Measurements from ENCODE around the gene RNF224.

The RNF224 gene

GRCh38 chr9:137270929-137271695 lies 43.8 kb downstream of the RNF224 start:
- in situ Hi-C loops (cut with MboI; ENCODE audit: low sequenced_read_pairs): no loop called here

GRCh38 chr9:137271696-137272076 lies 44.4 kb downstream of the RNF224 start:
- in situ Hi-C loops (cut with MboI; ENCODE audit: low sequenced_read_pairs): no loop called here

GRCh38 chr9:137272241-137273094 lies 45.2 kb downstream of the RNF224 start:
- in situ Hi-C loops (cut with MboI; ENCODE audit: low sequenced_read_pairs): no loop called here

- in situ Hi-C loops (cut with MboI; ENCODE audit: low sequenced_read_pairs): no loop called here
Measured at GRCh38 chr9:137273095-137273490, 45.8 kb downstream of the RNF224 start.

- in situ Hi-C loops (cut with MboI; ENCODE audit: low sequenced_read_pairs): no loop called here
Measured at GRCh38 chr9:137273611-137274320, 46.5 kb downstream of the RNF224 start.

- in situ Hi-C loops (cut with MboI; ENCODE audit: low sequenced_read_pairs): no loop called here
Measured at GRCh38 chr9:137275203-137275587, 47.9 kb downstream of the RNF224 start.

GRCh38 chr9:137275588-137276472 lies 48.5 kb downstream of the RNF224 start:
- in situ Hi-C loops (cut with MboI; ENCODE audit: low sequenced_read_pairs): no loop called here

- in situ Hi-C loops (cut with MboI; ENCODE audit: low sequenced_read_pairs): no loop called here
Measured at GRCh38 chr9:137276473-137277328, 49.4 kb downstream of the RNF224 start.

GRCh38 chr9:137277329-137278041 lies 50.2 kb downstream of the RNF224 start, which contains the start of gene TOR4A:
TSS of gene TOR4A (plus strand) at chr9:137277726. CDS start at chr9:137278690, 964 bp downstream.
- in situ Hi-C loops (cut with MboI; ENCODE audit: low sequenced_read_pairs): no loop called here

GRCh38 chr9:137278061-137278701 lies 50.9 kb downstream of the RNF224 start:
- in situ Hi-C loops (cut with MboI; ENCODE audit: low sequenced_read_pairs): no loop called here
